GM10248 (cell line): ENCODE measurements around the gene RHOC.

Source experiments
- CTCF ChIA-PET: fragments of 300-600 bp; sonication (Branson Sonifier 250); formaldehyde crosslinking; extraction: SDS; loops from one replicate; lab custom pipeline; 2021; ENCODE audit warnings: antibody characterized with exemption; lab: Yijun Ruan, JAX
- POLR2A ChIA-PET: fragments of 350-650 bp; sonication (Branson Sonifier 250); formaldehyde crosslinking; extraction: SDS; loops from one replicate; lab custom pipeline; 2020; ENCODE audit warnings: antibody characterized with exemption; lab: Yijun Ruan, JAX
- DNase-seq: peaks from one replicate; pipeline ENCODE4 v3.0.0; 2012; ENCODE audit errors: extremely low spot score
- CTCF ChIP-seq: IDR thresholded peaks from 2 replicates; pipeline ENCODE4 v1.5.1; 2012; ENCODE audit warnings: mild to moderate bottlenecking, low read depth; ENCODE audit errors: extremely low read depth, missing control alignments, control extremely low read depth

Gene RHOC

GRCh38 chr1:112706505-112707220, at the start of gene RHOC:
Gene RHOC (minus strand): TSS chr1:112707127. CDS start chr1:112703799, 3,328 bp downstream.
- ChIA-PET CTCF (interaction anchor here (0.6 to 7.1 kb wide), 7 partner anchors 11 to 337 kb away, joined by 3 to 105 read pairs (median 9); partner anchors contain the start of genes CTTNBP2NL and PPM1J), POLR2A (no interaction called here)
- no peak for TF ChIP-seq CTCF
- DNase-seq = peak; percentile 90

- TF ChIP-seq CTCF = no peak
- CTCF ChIA-PET = interaction anchor here (0.7 to 2.6 kb wide), 4 partner anchors 9 to 55 kb away, joined by 3 to 10 read pairs (median 4); no protein-coding TSS in a partner anchor
- POLR2A ChIA-PET = interaction anchor here (0.6 kb wide), 1 partner anchor 520 kb away, joined by 13 read pairs; no protein-coding TSS in a partner anchor
- DNase-seq = no peak
Observed at GRCh38 chr1:112754116-112754628, 47.2 kb upstream of the RHOC start.

GRCh38 chr1:112748396-112748795, 41.5 kb upstream of the RHOC start:
- DNase-seq = no peak
- TF ChIP-seq CTCF = no peak
- ChIA-PET CTCF (interaction anchor here (2.2 kb wide), 1 partner anchor 29 kb away, joined by 11 read pairs; a partner anchor contains a TSS), POLR2A (no interaction called here)

GRCh38 chr1:112744009-112744578, 37.2 kb upstream of the RHOC start:
- POLR2A ChIA-PET = no interaction called here
- CTCF ChIA-PET = interaction anchor here (1.3 to 2.7 kb wide), 4 partner anchors 9 to 60 kb away, joined by 4 to 8 read pairs (median 5); partner anchors contain the start of gene PPM1J
- DNase-seq = no peak
- no peak for TF ChIP-seq CTCF

GRCh38 chr1:112743174-112744008, 36.5 kb upstream of the RHOC start:
- CTCF ChIA-PET = interaction anchor here (0.8 to 2.7 kb wide), 4 partner anchors 19 to 60 kb away, joined by 3 to 8 read pairs (median 5); partner anchors contain the start of gene PPM1J
- POLR2A ChIA-PET = no interaction called here

More at GRCh38 chr1:112743174-112744008, 36.5 kb upstream of the RHOC start:
- TF ChIP-seq CTCF = no peak
- DNase-seq = no peak
